ENCODE results near the gene HMGCR.
"Not testable (repeated sequence)": the region's sequence is repeated elsewhere in the genome, so short reads cannot be mapped to it uniquely, and the experiment has no call there.

HMGCR gene

DNA sequence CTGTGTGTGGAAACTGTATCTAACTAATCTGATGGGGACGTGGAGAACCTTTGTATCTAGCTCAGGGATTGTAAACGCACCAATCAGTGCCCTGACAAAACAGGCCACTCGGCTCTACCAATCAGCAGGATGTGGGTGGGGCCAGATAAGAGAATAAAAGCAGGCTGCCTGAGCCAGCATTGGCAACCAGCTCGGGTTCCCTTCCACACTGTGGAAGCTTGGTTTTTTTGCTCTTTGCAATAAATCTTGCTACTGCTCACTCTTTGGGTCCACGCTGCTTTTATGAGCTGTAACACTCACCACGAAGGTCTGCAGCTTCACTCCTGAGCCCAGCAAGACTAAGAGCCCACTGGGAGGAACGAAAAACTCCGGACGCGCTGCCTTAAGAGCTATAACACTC is 2.6 kb upstream of the HMGCR start:
- not testable (repeated sequence) for H3K18ac ChIP-seq (ENCODE audit: low read depth in 1 of 2, low read length in 2 of 2); H3K27me3 ChIP-seq (ENCODE audit: control insufficient read depth in 1 of 2, insufficient read depth in 1 of 2, low read length in 2 of 2); H3K4me2 ChIP-seq (ENCODE audit: low read length, poor library complexity, severe bottlenecking); H2AK5ac ChIP-seq (ENCODE audit: low read length, severe bottlenecking); H2AFZ ChIP-seq (ENCODE audit: low read depth, low read length); H2BK12ac ChIP-seq (ENCODE audit: low read length in 2 of 2); H2BK120ac ChIP-seq (ENCODE audit: low read depth, low read length); H3K4me3 ChIP-seq (ENCODE audit: insufficient read depth in 1 of 2, low read depth in 1 of 2, low read length in 2 of 2); DNase-seq; H3K4me1 ChIP-seq (ENCODE audit: control insufficient read depth, insufficient read depth, low read depth, low read length); H3K23ac ChIP-seq (ENCODE audit: low read length in 2 of 2); H3K79me1 ChIP-seq (replicated peaks; ENCODE audit: low read length, poor library complexity, severe bottlenecking); H3K4ac ChIP-seq (ENCODE audit: low read depth in 1 of 2, low read length in 2 of 2); H3K36me3 ChIP-seq (ENCODE audit: control insufficient read depth in 1 of 2, insufficient read depth in 2 of 2, low read depth in 1 of 2, low read length in 2 of 2); H4K8ac ChIP-seq (ENCODE audit: low read length); H3K9ac ChIP-seq (ENCODE audit: low read length); H3K9me3 ChIP-seq (ENCODE audit: control insufficient read depth, low read length); H3K27ac ChIP-seq (ENCODE audit: low read length, poor library complexity, severe bottlenecking); H4K91ac ChIP-seq (ENCODE audit: low read length); H3K14ac ChIP-seq (ENCODE audit: low read length in 2 of 2); H2BK15ac ChIP-seq (ENCODE audit: low read depth, poor library complexity, severe bottlenecking); H2BK5ac ChIP-seq (ENCODE audit: low read depth, low read length, poor library complexity, severe bottlenecking)
- 94% methylated on average over 10 of the region's 10 CpGs for WGBS

DNA sequence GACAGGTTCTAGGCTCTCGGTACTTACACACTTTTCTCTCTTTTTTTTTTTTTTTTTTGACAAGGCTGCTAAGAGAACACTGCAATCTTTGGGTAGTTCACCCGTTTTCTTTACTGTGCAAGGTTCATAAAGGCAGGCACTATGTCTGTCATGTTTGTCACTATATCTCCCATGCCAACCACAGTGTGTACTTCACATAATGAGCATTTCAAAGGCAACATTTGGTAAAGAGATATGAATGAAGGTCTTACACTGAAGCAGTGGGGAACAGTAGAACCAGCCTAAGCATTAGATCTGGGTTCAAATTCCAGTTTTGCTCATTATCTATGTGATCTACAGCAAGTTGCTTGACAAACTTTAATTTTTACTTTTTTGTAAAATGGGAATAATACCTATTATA is 1.5 kb upstream of the HMGCR start:
- Histone ChIP-seq H3K4me2 (ENCODE audit: low read length, poor library complexity, severe bottlenecking) (no peak overlapping the region), H4K91ac (ENCODE audit: low read length) (no peak overlapping the region), H3K4ac (ENCODE audit: low read depth in 1 of 2, low read length in 2 of 2) (no peak overlapping the region), H2BK5ac (ENCODE audit: low read depth, low read length, poor library complexity, severe bottlenecking) (no peak overlapping the region), H2AK5ac (ENCODE audit: low read length, severe bottlenecking) (no peak overlapping the region), H3K9ac (ENCODE audit: low read length) (peak overlapping the region; percentile 87), H3K79me1 (replicated peaks; ENCODE audit: low read length, poor library complexity, severe bottlenecking) (no peaks in the 10 kb centered on the region), H3K27me3 (ENCODE audit: control insufficient read depth in 1 of 2, insufficient read depth in 1 of 2, low read length in 2 of 2) (no peaks in the 10 kb centered on the region), H3K14ac (ENCODE audit: low read length in 2 of 2) (no peak overlapping the region), H4K8ac (ENCODE audit: low read length) (peak overlapping the region; percentile 84), H3K18ac (ENCODE audit: low read depth in 1 of 2, low read length in 2 of 2) (no peak overlapping the region), H3K27ac (ENCODE audit: low read length, poor library complexity, severe bottlenecking) (no peak overlapping the region), H3K36me3 (ENCODE audit: control insufficient read depth in 1 of 2, insufficient read depth in 2 of 2, low read depth in 1 of 2, low read length in 2 of 2) (peaks cover 0 to 1% of the 10 kb centered on the region in 2 experiments), H3K4me3 (ENCODE audit: insufficient read depth in 1 of 2, low read depth in 1 of 2, low read length in 2 of 2) (no peak overlapping the region), H3K4me1 (ENCODE audit: control insufficient read depth, insufficient read depth, low read depth, low read length) (no peaks in the 10 kb centered on the region), H2BK120ac (ENCODE audit: low read depth, low read length) (peak overlapping the region; percentile 19), H2BK15ac (ENCODE audit: low read depth, poor library complexity, severe bottlenecking) (no peak overlapping the region), H2BK12ac (ENCODE audit: low read length in 2 of 2) (peak overlapping the region in 1 of 2 experiments; percentile 49), H3K23ac (ENCODE audit: low read length in 2 of 2) (no peak overlapping the region), H2AFZ (ENCODE audit: low read depth, low read length) (no peak overlapping the region), H3K9me3 (ENCODE audit: control insufficient read depth, low read length) (no peaks in the 10 kb centered on the region)
- DNase-seq = no peak
- 100% methylated on average over 2 of the region's 2 CpGs for WGBS

DNA sequence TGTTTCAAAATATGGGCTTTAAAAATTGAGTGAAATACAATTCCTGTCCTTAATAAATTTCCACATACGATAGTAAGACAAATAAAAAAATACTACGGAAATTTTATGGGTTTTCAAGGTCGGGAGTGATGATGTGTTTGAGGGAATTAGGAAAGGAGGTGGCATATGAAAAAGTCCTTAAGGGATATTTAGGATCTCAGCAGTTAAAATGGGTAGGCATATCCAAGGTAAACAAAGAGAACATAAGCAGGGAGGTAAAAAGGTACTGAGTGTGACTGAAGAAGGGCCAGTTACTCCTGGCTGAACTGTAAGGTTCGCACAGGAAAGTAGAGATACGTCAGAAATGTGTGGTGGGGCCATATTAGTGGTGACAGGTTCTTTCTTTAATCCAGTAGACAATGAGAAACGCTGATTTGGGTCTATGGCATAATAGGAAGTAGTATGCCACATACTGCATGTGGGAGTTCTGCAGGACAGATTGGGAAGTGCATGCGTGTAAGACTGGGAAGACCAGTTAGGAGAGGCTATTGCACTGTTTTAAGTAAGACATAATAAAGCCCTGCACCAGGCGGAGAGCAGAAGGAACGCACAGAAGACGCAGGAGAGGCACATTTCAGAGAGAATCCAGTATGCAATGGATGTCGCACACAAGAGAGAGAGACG is 937 bp upstream of the HMGCR start:
- Histone ChIP-seq H4K91ac (ENCODE audit: low read length) (no peak overlapping the region), H3K4ac (ENCODE audit: low read depth in 1 of 2, low read length in 2 of 2) (peak overlapping the region in 1 of 2 experiments; percentile 88), H3K4me3 (ENCODE audit: insufficient read depth in 1 of 2, low read depth in 1 of 2, low read length in 2 of 2) (peak overlapping the region; percentile 67 to 84), H3K14ac (ENCODE audit: low read length in 2 of 2) (peak overlapping the region in 1 of 2 experiments; percentile 22), H2BK120ac (ENCODE audit: low read depth, low read length) (no peak overlapping the region), H2AK5ac (ENCODE audit: low read length, severe bottlenecking) (no peak overlapping the region), H3K27me3 (ENCODE audit: control insufficient read depth in 1 of 2, insufficient read depth in 1 of 2, low read length in 2 of 2) (no peaks in the 10 kb centered on the region), H2AFZ (ENCODE audit: low read depth, low read length) (peak overlapping the region; percentile 77), H3K79me1 (replicated peaks; ENCODE audit: low read length, poor library complexity, severe bottlenecking) (no peaks in the 10 kb centered on the region), H3K18ac (ENCODE audit: low read depth in 1 of 2, low read length in 2 of 2) (peak overlapping the region; percentile 75 to 81), H4K8ac (ENCODE audit: low read length) (peak overlapping the region; percentile 21), H3K36me3 (ENCODE audit: control insufficient read depth in 1 of 2, insufficient read depth in 2 of 2, low read depth in 1 of 2, low read length in 2 of 2) (peaks cover 0 to 5% of the 10 kb centered on the region in 2 experiments), H3K23ac (ENCODE audit: low read length in 2 of 2) (peak overlapping the region in 1 of 2 experiments; percentile 85), H3K4me2 (ENCODE audit: low read length, poor library complexity, severe bottlenecking) (peak overlapping the region; percentile 84), H3K9ac (ENCODE audit: low read length) (peak overlapping the region; percentile 87), H3K9me3 (ENCODE audit: control insufficient read depth, low read length) (no peaks in the 10 kb centered on the region), H2BK12ac (ENCODE audit: low read length in 2 of 2) (peak overlapping the region; percentile 28 to 34), H3K27ac (ENCODE audit: low read length, poor library complexity, severe bottlenecking) (peak overlapping the region; percentile 96), H3K4me1 (ENCODE audit: control insufficient read depth, insufficient read depth, low read depth, low read length) (no peaks in the 10 kb centered on the region), H2BK15ac (ENCODE audit: low read depth, poor library complexity, severe bottlenecking) (peak overlapping the region; percentile 55), H2BK5ac (ENCODE audit: low read depth, low read length, poor library complexity, severe bottlenecking) (no peak overlapping the region)
- 21% methylated on average over 12 of the region's 12 CpGs for WGBS
- DNase-seq = peak; percentile 95

DNA sequence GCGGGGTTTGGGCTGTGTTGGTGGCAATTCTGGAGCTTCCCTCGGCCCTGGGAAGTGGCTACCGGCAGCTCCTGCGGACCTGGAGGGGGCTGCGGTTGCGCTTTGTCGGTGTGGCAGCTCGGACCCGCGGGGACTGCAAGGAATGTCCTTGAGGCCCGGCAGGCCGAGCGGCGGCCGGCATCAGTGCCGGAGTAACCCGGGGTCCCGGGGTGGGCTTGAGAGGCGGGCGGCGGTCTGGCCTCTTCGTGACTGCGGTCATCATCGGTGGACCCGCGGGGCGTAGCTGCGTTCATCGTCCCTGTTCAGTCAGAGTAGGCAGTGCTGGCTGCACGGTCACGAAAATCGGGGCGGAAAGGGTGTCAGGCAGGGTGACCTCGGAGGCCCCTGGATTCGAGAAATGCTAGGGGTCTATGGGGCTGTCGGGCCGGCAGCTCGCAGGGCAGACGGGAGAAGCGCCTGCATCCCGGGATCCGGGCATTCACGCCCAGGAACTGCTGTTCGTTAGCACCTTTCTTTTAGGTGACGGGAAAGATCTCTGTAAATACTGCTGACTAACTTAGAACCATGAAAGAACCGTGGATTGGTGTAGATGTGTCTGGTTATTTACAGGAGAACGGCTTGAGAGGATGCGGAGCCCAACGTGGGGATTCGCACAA is 474 bp downstream of the HMGCR start:
- peak overlapping the region; percentile 97 for H4K91ac ChIP-seq (ENCODE audit: low read length)
- H2AFZ ChIP-seq (ENCODE audit: low read depth, low read length) = no peak overlapping the region
- H3K27ac ChIP-seq (ENCODE audit: low read length, poor library complexity, severe bottlenecking) = peak overlapping the region; percentile 80
- peak overlapping the region; percentile 45 for H3K4me2 ChIP-seq (ENCODE audit: low read length, poor library complexity, severe bottlenecking)
- H4K8ac ChIP-seq (ENCODE audit: low read length) = peak overlapping the region; percentile 64
- WGBS = under 1% methylated on average over 46 of the region's 50 CpGs
- no peaks in the 10 kb centered on the region for H3K4me1 ChIP-seq (ENCODE audit: control insufficient read depth, insufficient read depth, low read depth, low read length)
- no peaks in the 10 kb centered on the region for H3K79me1 ChIP-seq (replicated peaks; ENCODE audit: low read length, poor library complexity, severe bottlenecking)
- H3K9me3 ChIP-seq (ENCODE audit: control insufficient read depth, low read length) = no peaks in the 10 kb centered on the region
- H2BK15ac ChIP-seq (ENCODE audit: low read depth, poor library complexity, severe bottlenecking) = peak overlapping the region; percentile 93
- no peak for DNase-seq
- H3K4ac ChIP-seq (ENCODE audit: low read depth in 1 of 2, low read length in 2 of 2) = peak overlapping the region; percentile 75 to 100
- H3K14ac ChIP-seq (ENCODE audit: low read length in 2 of 2) = peak overlapping the region; percentile 80 to 97
- H3K4me3 ChIP-seq (ENCODE audit: insufficient read depth in 1 of 2, low read depth in 1 of 2, low read length in 2 of 2) = peak overlapping the region; percentile 84 to 93
- H2AK5ac ChIP-seq (ENCODE audit: low read length, severe bottlenecking) = no peak overlapping the region
- H3K9ac ChIP-seq (ENCODE audit: low read length) = peak overlapping the region; percentile 91
- no peaks in the 10 kb centered on the region for H3K27me3 ChIP-seq (ENCODE audit: control insufficient read depth in 1 of 2, insufficient read depth in 1 of 2, low read length in 2 of 2)
- H3K23ac ChIP-seq (ENCODE audit: low read length in 2 of 2) = peak overlapping the region in 1 of 2 experiments; percentile 10
- peak overlapping the region; percentile 95 to 98 for H3K18ac ChIP-seq (ENCODE audit: low read depth in 1 of 2, low read length in 2 of 2)
- H2BK5ac ChIP-seq (ENCODE audit: low read depth, low read length, poor library complexity, severe bottlenecking) = peak overlapping the region; percentile 87
- H3K36me3 ChIP-seq (ENCODE audit: control insufficient read depth in 1 of 2, insufficient read depth in 2 of 2, low read depth in 1 of 2, low read length in 2 of 2) = peaks cover 0 to 5% of the 10 kb centered on the region in 2 experiments
- peak overlapping the region; percentile 97 for H2BK120ac ChIP-seq (ENCODE audit: low read depth, low read length)
- peak overlapping the region; percentile 90 to 93 for H2BK12ac ChIP-seq (ENCODE audit: low read length in 2 of 2)
